H7 (cell line): ENCODE data around the gene ANKS1A. TPM values are rescaled to one million over a fixed set of nuclear protein-coding genes. Genes with fewer than 3 reads are reported as not detected.
A peak's percentile ranks its signal among the peaks of the same experiment; 100 is the strongest.
"Not testable (repeated sequence)": the region's sequence is repeated elsewhere in the genome, so short reads cannot be mapped to it uniquely, and the experiment has no call there.

Experiments used
- DNase-seq: peaks from one replicate; pipeline ENCODE4 v3.0.0; 2012
- H3K27me3 ChIP-seq: 2 replicates; pipeline ENCODE4 v1.6.0; 2011; ENCODE audit warnings: mild to moderate bottlenecking, low read length; ENCODE audit not compliant: control insufficient read depth, insufficient read depth
- H3K36me3 ChIP-seq: replicated peaks from 2 replicates; pipeline ENCODE4 v1.5.1; 2011; ENCODE audit warnings: low read length; ENCODE audit not compliant: control insufficient read depth, insufficient read depth
- H3K4me3 ChIP-seq: 2 replicates; pipeline ENCODE4 v1.5.1; 2011; ENCODE audit warnings: low read depth, mild to moderate bottlenecking, control low read depth, low read length, moderate library complexity; ENCODE audit not compliant: insufficient read depth
- total RNA-seq: library from RNA; depleted of rRNA; stranded (reverse); fragments of >200 nt; shearing (Covaris generic); gene quantifications from 2 replicates; pipeline ENCODE4 v1.2.3, GENCODE V29; 2014; rRNA removed

Gene ANKS1A, protein sequence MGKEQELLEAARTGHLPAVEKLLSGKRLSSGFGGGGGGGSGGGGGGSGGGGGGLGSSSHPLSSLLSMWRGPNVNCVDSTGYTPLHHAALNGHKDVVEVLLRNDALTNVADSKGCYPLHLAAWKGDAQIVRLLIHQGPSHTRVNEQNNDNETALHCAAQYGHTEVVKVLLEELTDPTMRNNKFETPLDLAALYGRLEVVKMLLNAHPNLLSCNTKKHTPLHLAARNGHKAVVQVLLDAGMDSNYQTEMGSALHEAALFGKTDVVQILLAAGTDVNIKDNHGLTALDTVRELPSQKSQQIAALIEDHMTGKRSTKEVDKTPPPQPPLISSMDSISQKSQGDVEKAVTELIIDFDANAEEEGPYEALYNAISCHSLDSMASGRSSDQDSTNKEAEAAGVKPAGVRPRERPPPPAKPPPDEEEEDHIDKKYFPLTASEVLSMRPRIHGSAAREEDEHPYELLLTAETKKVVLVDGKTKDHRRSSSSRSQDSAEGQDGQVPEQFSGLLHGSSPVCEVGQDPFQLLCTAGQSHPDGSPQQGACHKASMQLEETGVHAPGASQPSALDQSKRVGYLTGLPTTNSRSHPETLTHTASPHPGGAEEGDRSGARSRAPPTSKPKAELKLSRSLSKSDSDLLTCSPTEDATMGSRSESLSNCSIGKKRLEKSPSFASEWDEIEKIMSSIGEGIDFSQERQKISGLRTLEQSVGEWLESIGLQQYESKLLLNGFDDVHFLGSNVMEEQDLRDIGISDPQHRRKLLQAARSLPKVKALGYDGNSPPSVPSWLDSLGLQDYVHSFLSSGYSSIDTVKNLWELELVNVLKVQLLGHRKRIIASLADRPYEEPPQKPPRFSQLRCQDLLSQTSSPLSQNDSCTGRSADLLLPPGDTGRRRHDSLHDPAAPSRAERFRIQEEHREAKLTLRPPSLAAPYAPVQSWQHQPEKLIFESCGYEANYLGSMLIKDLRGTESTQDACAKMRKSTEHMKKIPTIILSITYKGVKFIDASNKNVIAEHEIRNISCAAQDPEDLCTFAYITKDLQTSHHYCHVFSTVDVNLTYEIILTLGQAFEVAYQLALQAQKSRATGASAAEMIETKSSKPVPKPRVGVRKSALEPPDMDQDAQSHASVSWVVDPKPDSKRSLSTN
- 22.4 and 24.3 TPM in 2 replicates for total RNA-seq

- DNase-seq, result peak; percentile 96
- no peaks in the 10 kb centered on the region for H3K27me3 ChIP-seq
Measured at GRCh38 chr6:34888874-34889555, at the start of gene ANKS1A. ANKS1A (plus strand) TSS chr6:34889255; CDS start chr6:34889403, 148 bp downstream.

DNA sequence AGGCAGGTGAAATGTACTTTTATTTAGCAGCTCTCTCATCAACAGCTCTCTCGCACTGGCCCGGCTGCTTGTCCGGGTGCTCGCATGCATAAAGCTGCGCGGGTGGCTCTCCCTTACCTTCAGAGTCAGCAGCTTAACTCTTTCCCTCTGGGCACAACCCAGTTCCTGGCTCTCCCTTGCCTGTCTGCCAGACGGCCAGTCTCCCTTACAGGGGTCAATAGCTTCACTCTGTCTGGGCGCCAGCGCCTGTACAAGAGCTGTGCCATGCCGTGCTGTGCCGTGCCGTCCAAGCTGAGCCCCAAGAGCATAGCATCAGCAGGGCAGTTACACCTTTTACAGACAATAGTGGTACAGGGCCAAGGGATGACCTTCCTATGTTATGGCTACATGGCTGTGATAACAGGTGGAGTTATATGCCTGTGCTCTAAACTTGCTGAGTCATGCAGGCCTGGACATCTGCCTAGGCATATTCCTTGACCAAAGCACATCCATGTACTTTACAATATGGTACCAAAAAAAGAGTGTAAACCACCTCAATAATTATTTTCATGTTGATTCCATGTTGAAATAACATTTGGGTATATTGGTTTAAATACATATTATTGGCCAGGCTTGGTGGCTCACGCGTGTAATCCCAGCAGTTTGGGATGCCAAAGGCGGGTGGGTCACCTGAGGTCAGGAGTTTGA lies 49.2 kb upstream of the ANKS1A start:
- H3K27me3 ChIP-seq, result no peaks in the 10 kb centered on the region
- H3K4me3 ChIP-seq, result no peak overlapping the region
- no peak for DNase-seq
- peaks cover 10% of the 10 kb centered on the region for H3K36me3 ChIP-seq

More at GRCh38 chr6:34888874-34889555, at the start of gene ANKS1A:
- Histone ChIP-seq H3K4me3 (peak within 1 kb of the TSS; percentile 88), H3K36me3 (no peaks in the 10 kb centered on the region)

DNA sequence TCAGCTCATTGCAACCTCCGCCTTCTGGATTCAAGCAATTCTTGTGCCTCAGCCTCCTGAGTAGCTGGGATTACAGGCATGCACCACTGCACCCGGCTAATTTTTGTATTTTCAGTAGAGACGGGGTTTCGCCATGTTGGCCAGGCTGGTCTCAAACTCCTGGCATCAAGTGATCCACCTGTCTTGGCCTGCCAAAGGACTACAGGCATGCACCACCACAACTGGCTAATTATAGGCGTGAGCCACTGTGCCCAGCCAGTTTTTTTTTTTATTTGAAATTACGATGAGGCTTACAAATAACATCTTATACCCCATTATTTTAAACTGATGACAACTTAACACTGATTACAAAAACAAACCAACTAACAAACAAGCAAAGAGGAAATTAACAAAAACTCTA lies 40.0 kb upstream of the ANKS1A start:
- not testable (repeated sequence) for DNase-seq, H3K27me3 ChIP-seq, H3K4me3 ChIP-seq, H3K36me3 ChIP-seq

GRCh38 chr6:34851361-34851760 lies 37.7 kb upstream of the ANKS1A start:
- no peak for DNase-seq
- Histone ChIP-seq H3K27me3 (no peaks in the 10 kb centered on the region), H3K36me3 (peaks cover 7% of the 10 kb centered on the region), H3K4me3 (no peak overlapping the region)

DNA sequence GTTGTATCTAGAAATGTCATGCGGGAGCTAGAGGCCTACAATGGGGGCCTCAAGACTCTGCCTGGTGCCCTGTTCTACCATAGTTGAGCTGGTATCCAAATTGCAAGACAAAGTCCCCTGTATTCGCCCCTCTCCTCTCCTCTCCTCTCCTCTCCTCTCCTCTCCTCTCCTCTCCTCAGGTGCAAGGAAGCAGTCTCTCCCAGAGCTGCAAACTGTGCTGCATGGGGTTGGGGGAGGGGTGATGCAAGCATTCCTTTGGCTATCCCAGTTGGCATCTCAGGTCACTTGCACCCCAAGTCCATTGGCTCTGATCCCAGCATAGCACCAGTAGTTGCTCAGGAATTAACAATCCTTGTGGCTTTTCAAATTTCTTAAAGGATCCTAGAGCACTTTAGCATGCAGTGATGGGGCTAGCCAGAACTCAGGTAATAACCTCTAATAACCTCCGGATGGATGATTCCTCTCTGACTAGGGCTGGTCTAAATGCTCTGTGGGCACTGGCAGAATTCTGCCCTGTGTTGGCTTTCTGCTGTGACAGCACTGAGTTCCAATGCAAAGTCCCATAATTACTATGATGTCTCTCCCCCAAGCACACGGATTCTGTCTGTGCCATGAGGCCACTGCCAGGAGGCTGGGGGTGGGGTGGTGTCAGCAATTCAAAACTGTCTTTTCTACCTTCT lies 36.5 kb upstream of the ANKS1A start:
- Histone ChIP-seq H3K27me3 (no peaks in the 10 kb centered on the region), H3K36me3 (peaks cover 15% of the 10 kb centered on the region), H3K4me3 (no peak overlapping the region)
- DNase-seq, result no peak

GRCh38 chr6:34855463-34855862 lies 33.6 kb upstream of the ANKS1A start:
- Histone ChIP-seq H3K4me3 (no peak overlapping the region), H3K27me3 (no peaks in the 10 kb centered on the region), H3K36me3 (peaks cover 33% of the 10 kb centered on the region)
- peak; percentile 27 for DNase-seq

- H3K4me3 ChIP-seq, result no peak overlapping the region
- H3K27me3 ChIP-seq, result no peaks in the 10 kb centered on the region
- DNase-seq, result no peak
- peaks cover 36% of the 10 kb centered on the region for H3K36me3 ChIP-seq
Measured at GRCh38 chr6:34858681-34859080, 30.4 kb upstream of the ANKS1A start.

- Histone ChIP-seq H3K36me3 (peaks cover 36% of the 10 kb centered on the region), H3K4me3 (no peak overlapping the region), H3K27me3 (no peaks in the 10 kb centered on the region)
- DNase-seq, result no peak
Measured at GRCh38 chr6:34859951-34860350, 29.1 kb upstream of the ANKS1A start.

DNA sequence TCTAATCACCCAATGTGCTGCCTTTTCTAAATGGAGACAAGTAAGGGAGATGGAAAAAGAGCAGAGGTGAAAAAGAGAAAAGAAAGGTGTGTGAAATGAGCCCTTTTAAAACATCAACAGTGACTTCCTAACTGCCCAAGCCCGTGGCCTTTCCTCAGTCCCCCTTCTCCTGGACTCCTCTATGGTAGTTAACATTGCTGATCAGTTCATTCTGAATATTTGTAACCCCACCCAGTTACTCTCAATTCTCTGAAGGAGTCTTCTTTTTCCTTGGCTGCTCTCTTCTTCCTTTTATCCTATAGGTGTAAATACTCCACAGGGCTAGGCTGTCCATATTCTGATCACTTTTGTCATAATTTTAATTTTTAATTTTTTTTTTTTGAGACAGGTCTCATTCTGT lies 28.3 kb upstream of the ANKS1A start:
- DNase-seq, result no peak
- Histone ChIP-seq H3K27me3 (no peaks in the 10 kb centered on the region), H3K36me3 (peaks cover 36% of the 10 kb centered on the region), H3K4me3 (no peak overlapping the region)

DNA sequence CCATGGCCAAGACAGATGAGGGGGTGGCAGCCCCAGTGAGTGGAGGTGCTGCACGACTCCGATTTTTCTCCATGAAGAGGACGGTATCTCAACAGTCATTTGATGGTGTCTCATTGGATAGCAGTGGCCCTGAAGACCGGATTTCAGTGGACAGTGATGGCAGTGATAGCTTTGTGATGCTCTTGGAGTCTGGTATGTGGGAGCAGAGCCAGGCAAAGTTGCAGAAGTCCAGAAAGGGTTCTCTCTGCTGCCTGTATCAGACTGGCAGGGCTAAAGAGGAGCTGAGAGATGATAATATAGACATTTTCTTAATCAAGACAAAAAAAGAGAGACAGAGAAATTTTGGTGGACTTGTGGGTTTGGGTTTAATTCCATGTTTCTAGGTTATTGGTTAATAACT lies 25.0 kb upstream of the ANKS1A start:
- Histone ChIP-seq H3K4me3 (no peak overlapping the region), H3K36me3 (peaks cover 18% of the 10 kb centered on the region), H3K27me3 (no peaks in the 10 kb centered on the region)
- DNase-seq, result no peak

- H3K27me3 ChIP-seq, result no peaks in the 10 kb centered on the region
- peaks cover 13% of the 10 kb centered on the region for H3K36me3 ChIP-seq
- DNase-seq, result no peak
- H3K4me3 ChIP-seq, result no peak overlapping the region
Measured at GRCh38 chr6:34865107-34865506, 23.9 kb upstream of the ANKS1A start.

DNA sequence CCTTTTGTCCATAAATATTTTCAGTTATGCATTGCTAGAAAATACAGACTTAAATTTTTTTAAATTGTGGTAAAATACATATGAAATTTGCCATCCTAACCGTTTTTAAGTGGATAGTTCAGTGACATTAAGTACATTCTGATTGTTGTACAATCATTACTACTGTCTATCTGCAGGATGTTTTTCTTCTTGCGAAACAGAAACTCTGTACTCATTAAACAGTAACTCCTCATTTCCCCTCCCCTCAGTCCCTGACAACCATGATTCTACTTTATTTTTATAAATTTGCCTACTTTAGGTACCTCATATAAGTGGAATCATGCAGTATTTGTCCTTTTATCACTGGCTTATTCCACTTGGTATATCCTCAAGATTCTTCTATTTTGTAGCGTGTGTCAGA lies 22.5 kb upstream of the ANKS1A start:
- DNase-seq, result no peak
- Histone ChIP-seq H3K4me3 (no peak overlapping the region), H3K36me3 (peaks cover 14% of the 10 kb centered on the region), H3K27me3 (no peaks in the 10 kb centered on the region)

DNA sequence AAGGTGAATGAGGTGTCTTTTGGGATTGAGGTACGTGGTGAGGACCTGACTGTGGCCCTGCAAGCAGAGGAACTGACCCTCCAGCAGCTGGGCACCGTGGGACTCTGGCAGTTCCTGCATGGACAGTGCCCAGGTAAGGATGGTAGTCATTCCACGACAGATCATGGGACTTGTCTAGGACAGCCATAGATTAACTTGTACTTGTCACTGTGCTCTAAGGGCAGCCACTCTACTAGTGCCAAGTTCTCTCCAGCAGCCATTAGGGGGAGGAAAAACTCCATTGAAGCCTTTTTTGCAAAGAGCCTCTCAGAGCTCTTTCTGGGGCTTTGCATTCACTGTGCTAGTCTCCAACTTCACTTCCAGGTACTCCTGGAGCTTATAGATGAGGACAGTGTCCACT lies 21.6 kb upstream of the ANKS1A start:
- Histone ChIP-seq H3K27me3 (no peaks in the 10 kb centered on the region), H3K4me3 (no peak overlapping the region), H3K36me3 (peaks cover 22% of the 10 kb centered on the region)
- DNase-seq, result no peak
